SK-N-MC (cell line): ENCODE data around the gene MS4A18.

ENCODE experiments used
- EZH2 ChIP-seq: fragments of 200-600 bp; sonication (generic); IDR thresholded peaks from one replicate; pipeline ENCODE4 v1.6.1; 2017; ENCODE audit warnings: antibody characterized with exemption
- FOXP2 ChIP-seq: optimal IDR thresholded peaks from 2 replicates; pipeline ENCODE3; 2011; ENCODE audit warnings: mild to moderate bottlenecking, moderate library complexity; ENCODE audit not compliant: insufficient read depth; ENCODE audit errors: extremely low read length, control extremely low read depth
- POLR2AphosphoS5 ChIP-seq: IDR thresholded peaks from 2 replicates; pipeline ENCODE4 v1.6.1; 2012; ENCODE audit warnings: mild to moderate bottlenecking, low read depth, low read length, borderline replicate concordance

GRCh38 chr11:60763692-60764369 is 39.3 kb downstream of the MS4A18 start:
- TF ChIP-seq EZH2 (no peak), POLR2AphosphoS5 (no peak), FOXP2 (no peak)
